Mesenchymal stem cell (in vitro differentiated cells and primary cell): ENCODE results near the gene C13orf46.
A peak's percentile ranks its signal among the peaks of the same experiment; 100 is the strongest.

ENCODE experiments used
- DNase-seq: peaks from one replicate; pipeline ENCODE4 v3.0.0-alpha.2; 2013
- H2AFZ ChIP-seq: one replicate; pipeline ENCODE4 v1.6.1; 2013; ENCODE audit warnings: low read depth, mild to moderate bottlenecking, control low read depth, inconsistent platforms, low read length, moderate library complexity
- H2AK5ac ChIP-seq: 2 replicates; pipeline ENCODE4 v1.6.1; 2013; ENCODE audit warnings: low read length, moderate library complexity, mild to moderate bottlenecking, inconsistent platforms; ENCODE audit not compliant: severe bottlenecking
- H2BK120ac ChIP-seq: one replicate; pipeline ENCODE4 v1.6.1; 2013; ENCODE audit warnings: low read depth, mild to moderate bottlenecking, inconsistent platforms, low read length, moderate library complexity
- H2BK12ac ChIP-seq, 2 experiments: one replicate each; pipeline ENCODE4 v1.6.1; 2013; ENCODE audit warnings: inconsistent platforms in 2 of 2, low read length in 2 of 2, mild to moderate bottlenecking in 2 of 2, moderate library complexity in 2 of 2, control low read depth in 1 of 2
- H2BK15ac ChIP-seq: one replicate; pipeline ENCODE4 v1.6.1; 2013; ENCODE audit warnings: mild to moderate bottlenecking, low read depth, inconsistent platforms; ENCODE audit not compliant: poor library complexity, severe bottlenecking
- H2BK5ac ChIP-seq: 2 replicates; pipeline ENCODE4 v1.6.1; 2013; ENCODE audit warnings: low read depth, mild to moderate bottlenecking, low read length, control low read depth, inconsistent platforms; ENCODE audit not compliant: poor library complexity, severe bottlenecking
- H3K14ac ChIP-seq, 2 experiments: one replicate each; pipeline ENCODE4 v1.6.1; 2013; ENCODE audit warnings: inconsistent platforms in 2 of 2, low read length in 2 of 2, control low read depth in 1 of 2, mild to moderate bottlenecking in 1 of 2, moderate library complexity in 1 of 2
- H3K18ac ChIP-seq, 2 experiments: one replicate each; pipeline ENCODE4 v1.6.1; 2013; ENCODE audit warnings: inconsistent platforms in 2 of 2, low read length in 2 of 2, control low read depth in 1 of 2, low read depth in 1 of 2, mild to moderate bottlenecking in 1 of 2
- H3K23ac ChIP-seq, 2 experiments: one replicate each; pipeline ENCODE4 v1.6.1; 2013; ENCODE audit warnings: inconsistent platforms in 2 of 2, low read length in 2 of 2, mild to moderate bottlenecking in 2 of 2, moderate library complexity in 2 of 2, control low read depth in 1 of 2
- H3K27ac ChIP-seq: 2 replicates; pipeline ENCODE4 v1.5.1; 2013; ENCODE audit warnings: mild to moderate bottlenecking, moderate library complexity, low read length, control low read depth, inconsistent platforms; ENCODE audit not compliant: poor library complexity, severe bottlenecking
- H3K27me3 ChIP-seq, 2 experiments: 2 replicates each; pipeline versions ENCODE4 v1.6.1 to v1.7.0; 2013; ENCODE audit warnings: low read length in 2 of 2, mild to moderate bottlenecking in 2 of 2, moderate library complexity in 2 of 2, control low read depth in 1 of 2, inconsistent platforms in 1 of 2; ENCODE audit not compliant: control insufficient read depth in 1 of 2, insufficient read depth in 1 of 2
- H3K36me3 ChIP-seq, 2 experiments: 2 replicates each; pipeline versions ENCODE4 v1.6.1 to v1.7.0; 2013; ENCODE audit warnings: low read length in 2 of 2, control low read depth in 1 of 2, inconsistent platforms in 1 of 2, low read depth in 1 of 2, mild to moderate bottlenecking in 1 of 2; ENCODE audit not compliant: insufficient read depth in 2 of 2, control insufficient read depth in 1 of 2
- H3K4ac ChIP-seq, 2 experiments: one replicate each; pipeline ENCODE4 v1.6.1; 2013; ENCODE audit warnings: inconsistent platforms in 2 of 2, low read length in 2 of 2, mild to moderate bottlenecking in 2 of 2, moderate library complexity in 2 of 2, control low read depth in 1 of 2, low read depth in 1 of 2
- H3K4me1 ChIP-seq: 2 replicates; pipeline ENCODE4 v1.6.1; 2013; ENCODE audit warnings: low read depth, low read length, control low read depth; ENCODE audit not compliant: control insufficient read depth, insufficient read depth
- H3K4me2 ChIP-seq: 2 replicates; pipeline ENCODE4 v1.6.1; 2013; ENCODE audit warnings: low read length, mild to moderate bottlenecking, inconsistent platforms; ENCODE audit not compliant: poor library complexity, severe bottlenecking
- H3K4me3 ChIP-seq, 2 experiments: 2 replicates each; pipeline versions ENCODE4 v1.5.1 to v1.7.0; 2013; ENCODE audit warnings: low read length in 2 of 2, mild to moderate bottlenecking in 2 of 2, control low read depth in 1 of 2, low read depth in 1 of 2; ENCODE audit not compliant: insufficient read depth in 1 of 2
- H3K79me1 ChIP-seq: replicated peaks from 2 replicates; pipeline ENCODE4 v1.6.1; 2013; ENCODE audit warnings: mild to moderate bottlenecking, control low read depth, low read length, inconsistent platforms; ENCODE audit not compliant: poor library complexity, severe bottlenecking
- H3K9ac ChIP-seq: 2 replicates; pipeline ENCODE4 v1.7.0; 2013; ENCODE audit warnings: mild to moderate bottlenecking, low read length, moderate library complexity
- H3K9me3 ChIP-seq: 2 replicates; pipeline ENCODE4 v1.7.0; 2013; ENCODE audit warnings: mild to moderate bottlenecking, low read length; ENCODE audit not compliant: control insufficient read depth
- H4K8ac ChIP-seq: one replicate; pipeline ENCODE4 v1.6.1; 2013; ENCODE audit warnings: inconsistent platforms, mild to moderate bottlenecking, low read length, moderate library complexity
- H4K91ac ChIP-seq: one replicate; pipeline ENCODE4 v1.6.1; 2013; ENCODE audit warnings: mild to moderate bottlenecking, low read length, inconsistent platforms
- WGBS: methylation state at CpG from one replicate; pipeline ENCODE4 v1.1.7; 2013; ENCODE audit warnings: mixed read lengths; 5-methylcytosine and 5-hydroxymethylcytosine counted together

C13orf46 gene

DNA sequence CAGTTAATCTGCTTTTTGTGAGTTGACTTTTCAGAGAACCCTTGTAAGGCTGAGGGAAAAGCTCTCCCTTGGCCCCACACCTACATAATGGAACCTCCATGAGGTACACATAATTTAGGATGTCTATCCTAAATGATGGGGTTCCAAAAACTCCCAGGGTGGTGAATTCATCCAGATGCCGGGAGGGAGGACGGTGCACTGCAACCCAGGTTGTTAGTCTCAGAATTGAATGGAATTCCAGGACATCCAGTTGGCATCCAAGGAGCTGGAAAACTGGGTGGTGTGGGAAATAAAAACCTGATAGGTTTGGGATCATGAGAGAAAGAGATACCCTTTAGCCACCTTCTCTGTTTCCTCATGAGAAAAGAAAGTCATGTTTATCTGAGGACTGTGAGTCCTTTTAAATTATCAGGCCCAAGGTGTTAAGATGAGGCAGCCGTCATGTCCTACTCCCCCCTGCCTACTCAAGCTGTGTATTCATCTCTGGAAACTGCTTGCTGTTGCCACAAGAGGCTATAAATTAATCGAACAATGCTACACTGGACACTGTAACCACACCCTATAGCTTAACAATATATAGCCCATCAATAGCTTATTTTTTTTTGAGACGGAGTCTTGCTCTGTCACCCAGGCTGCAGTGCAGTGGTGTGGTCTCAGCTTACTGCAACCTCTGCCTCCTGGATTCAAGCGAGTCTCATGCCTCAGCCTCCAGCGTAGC is 49.5 kb downstream of the C13orf46 start:
- Histone ChIP-seq H3K4ac (no peak overlapping the region), H3K9ac (no peak overlapping the region), H3K4me1 (peaks cover 5% of the 10 kb centered on the region), H2AK5ac (no peak overlapping the region), H2BK15ac (no peak overlapping the region), H2BK12ac (no peak overlapping the region), H3K36me3 (no peaks in the 10 kb centered on the region), H3K4me3 (no peak overlapping the region), H4K8ac (no peak overlapping the region), H3K14ac (no peak overlapping the region), H3K9me3 (peaks cover 22% of the 10 kb centered on the region), H4K91ac (no peak overlapping the region), H2BK120ac (no peak overlapping the region), H3K79me1 (no peaks in the 10 kb centered on the region), H2BK5ac (no peak overlapping the region), H3K23ac (no peak overlapping the region), H3K4me2 (no peak overlapping the region), H3K27ac (no peak overlapping the region), H3K18ac (no peak overlapping the region), H3K27me3 (peaks cover 0 to 2% of the 10 kb centered on the region in 2 experiments), H2AFZ (no peak overlapping the region)
- WGBS = 96% methylated on average over 7 of the region's 7 CpGs
- no peak for DNase-seq

- Histone ChIP-seq H3K27ac (no peak overlapping the region), H3K18ac (no peak overlapping the region), H2BK5ac (no peak overlapping the region), H2BK120ac (no peak overlapping the region), H3K4me1 (peaks cover 8% of the 10 kb centered on the region), H3K14ac (no peak overlapping the region), H2BK12ac (peak overlapping the region; percentile 11 to 37), H3K36me3 (no peaks in the 10 kb centered on the region), H3K27me3 (peaks cover 0 to 2% of the 10 kb centered on the region in 2 experiments), H3K9ac (no peak overlapping the region), H4K91ac (no peak overlapping the region), H2AK5ac (no peak overlapping the region), H3K79me1 (no peaks in the 10 kb centered on the region), H3K4ac (no peak overlapping the region), H2BK15ac (no peak overlapping the region), H3K23ac (no peak overlapping the region), H3K4me3 (no peak overlapping the region), H3K4me2 (no peak overlapping the region), H2AFZ (no peak overlapping the region), H3K9me3 (peaks cover 22% of the 10 kb centered on the region), H4K8ac (peak overlapping the region; percentile 19)
- no peak for DNase-seq
- 85% methylated on average over 8 of the region's 8 CpGs for WGBS
These were observed 50.4 kb downstream of the C13orf46 start for GRCh38 chr13:113923376-113924063.

- 94% methylated on average over 13 of the region's 15 CpGs for WGBS
- no peak overlapping the region for H2AFZ ChIP-seq
- peaks cover 0 to 2% of the 10 kb centered on the region in 2 experiments for H3K27me3 ChIP-seq
- H3K4me3 ChIP-seq = no peak overlapping the region
- no peak overlapping the region for H3K9ac ChIP-seq
- no peak overlapping the region for H3K14ac ChIP-seq
- H3K9me3 ChIP-seq = peaks cover 22% of the 10 kb centered on the region
- no peak overlapping the region for H3K4me2 ChIP-seq
- H2BK120ac ChIP-seq = no peak overlapping the region
- no peak overlapping the region for H3K23ac ChIP-seq
- H4K91ac ChIP-seq = no peak overlapping the region
- no peak overlapping the region for H2BK5ac ChIP-seq
- no peak overlapping the region for H3K18ac ChIP-seq
- H4K8ac ChIP-seq = no peak overlapping the region
- no peaks in the 10 kb centered on the region for H3K36me3 ChIP-seq
- no peaks in the 10 kb centered on the region for H3K79me1 ChIP-seq
- H2AK5ac ChIP-seq = no peak overlapping the region
- DNase-seq = no peak
- no peak overlapping the region for H2BK12ac ChIP-seq
- peaks cover 8% of the 10 kb centered on the region for H3K4me1 ChIP-seq
- H3K4ac ChIP-seq = no peak overlapping the region
- H2BK15ac ChIP-seq = no peak overlapping the region
- no peak overlapping the region for H3K27ac ChIP-seq
These were observed 51.3 kb downstream of the C13orf46 start for GRCh38 chr13:113922412-113923118.

DNA sequence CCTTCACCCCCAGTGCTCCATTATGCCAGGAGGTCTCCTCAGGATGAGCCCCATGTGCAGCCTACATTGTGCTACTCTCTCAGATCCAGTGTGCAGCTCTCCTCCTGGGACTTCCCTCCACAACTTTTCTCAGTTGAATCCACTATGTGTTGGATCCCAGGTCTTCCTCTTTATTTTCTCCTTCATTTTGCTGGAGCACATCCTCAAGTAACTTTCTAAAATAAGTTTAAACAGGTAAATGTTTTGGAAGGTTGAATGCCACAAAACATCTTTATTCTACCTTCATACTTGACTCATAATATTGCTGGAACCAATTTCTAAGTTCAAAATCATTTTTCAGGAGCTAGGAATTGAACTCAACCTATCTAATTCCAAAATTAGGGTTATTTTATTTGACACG is 52.1 kb downstream of the C13orf46 start:
- H4K91ac ChIP-seq = no peak overlapping the region
- H3K4me3 ChIP-seq = no peak overlapping the region
- H3K27ac ChIP-seq = no peak overlapping the region
- no peak overlapping the region for H3K9ac ChIP-seq
- H2BK15ac ChIP-seq = no peak overlapping the region
- no peak overlapping the region for H4K8ac ChIP-seq
- no peak overlapping the region for H3K18ac ChIP-seq
- no peak overlapping the region for H3K23ac ChIP-seq
- no peak overlapping the region for H2BK12ac ChIP-seq
- no peak overlapping the region for H3K14ac ChIP-seq
- no peak overlapping the region for H2AFZ ChIP-seq
- no peak overlapping the region for H2AK5ac ChIP-seq
- peaks cover 23% of the 10 kb centered on the region for H3K9me3 ChIP-seq
- H3K4ac ChIP-seq = no peak overlapping the region
- no peak overlapping the region for H2BK5ac ChIP-seq
- WGBS = 96% methylated on average over 1 of the region's 1 CpG
- peaks cover 8% of the 10 kb centered on the region for H3K4me1 ChIP-seq
- H2BK120ac ChIP-seq = no peak overlapping the region
- DNase-seq = no peak
- peaks cover 0 to 2% of the 10 kb centered on the region in 2 experiments for H3K27me3 ChIP-seq
- no peaks in the 10 kb centered on the region for H3K79me1 ChIP-seq
- H3K4me2 ChIP-seq = no peak overlapping the region
- H3K36me3 ChIP-seq = no peaks in the 10 kb centered on the region
